ENCODE measurements around the gene NPAS1. TPM values are rescaled to one million over a fixed set of nuclear protein-coding genes. Genes with fewer than 3 reads are reported as not detected.

NPAS1 gene
- total RNA-seq, result 0.21 and 0.47 TPM in 2 replicates

GRCh38 chr19:47019431-47020041 lies at the start of gene NPAS1:
Gene NPAS1, plus strand, starts transcription at chr19:47019837. Its CDS starts 1,211 bp downstream, at chr19:47021048.
- peaks cover 7% of the 10 kb centered on the region for H3K4me1 Mint-ChIP-seq
- intact Hi-C loops (cut with micrococcal nuclease), result no loop called here
- H3K9me3 Mint-ChIP-seq, result no peaks in the 10 kb centered on the region
- DNase-seq, result peak; percentile 66
- no peaks in the 10 kb centered on the region for H3K36me3 Mint-ChIP-seq (ENCODE audit: low read depth)
- peaks cover 54% of the 10 kb centered on the region for H3K27me3 Mint-ChIP-seq
- no peak within 1 kb of the TSS for H3K27ac Mint-ChIP-seq
- H3K4me3 Mint-ChIP-seq, result peak within 1 kb of the TSS; percentile 48

GRCh38 chr19:46970815-46971214 lies 48.8 kb upstream of the NPAS1 start:
- Mint-ChIP-seq H3K4me1 (peaks cover 35% of the 10 kb centered on the region), H3K4me3 (no peak overlapping the region), H3K9me3 (no peaks in the 10 kb centered on the region), H3K27me3 (no peaks in the 10 kb centered on the region), H3K27ac (no peak overlapping the region), H3K36me3 (ENCODE audit: low read depth) (peaks cover 24% of the 10 kb centered on the region)
- no peak for DNase-seq
- intact Hi-C loops (cut with micrococcal nuclease), result no loop called here

- H3K9me3 Mint-ChIP-seq, result no peaks in the 10 kb centered on the region
- DNase-seq, result no peak
- no peak overlapping the region for H3K4me3 Mint-ChIP-seq
- no peak overlapping the region for H3K27ac Mint-ChIP-seq
- H3K27me3 Mint-ChIP-seq, result no peaks in the 10 kb centered on the region
- intact Hi-C loops (cut with micrococcal nuclease), result no loop called here
- peaks cover 31% of the 10 kb centered on the region for H3K4me1 Mint-ChIP-seq
- peaks cover 19% of the 10 kb centered on the region for H3K36me3 Mint-ChIP-seq (ENCODE audit: low read depth)
These were observed 47.3 kb upstream of the NPAS1 start for GRCh38 chr19:46972311-46972710.

- no peaks in the 10 kb centered on the region for H3K9me3 Mint-ChIP-seq
- intact Hi-C loops (cut with micrococcal nuclease), result no loop called here
- DNase-seq, result no peak
- H3K36me3 Mint-ChIP-seq (ENCODE audit: low read depth), result peaks cover 14% of the 10 kb centered on the region
- H3K27ac Mint-ChIP-seq, result no peak overlapping the region
- H3K4me3 Mint-ChIP-seq, result no peak overlapping the region
- H3K4me1 Mint-ChIP-seq, result peaks cover 17% of the 10 kb centered on the region
- no peaks in the 10 kb centered on the region for H3K27me3 Mint-ChIP-seq
These were observed 45.5 kb upstream of the NPAS1 start for GRCh38 chr19:46974181-46974580.

GRCh38 chr19:46975011-46975924 lies 44.4 kb upstream of the NPAS1 start:
- no peak overlapping the region for H3K27ac Mint-ChIP-seq
- peaks cover 4% of the 10 kb centered on the region for H3K36me3 Mint-ChIP-seq (ENCODE audit: low read depth)
- no peak overlapping the region for H3K4me3 Mint-ChIP-seq
- intact Hi-C loops (cut with micrococcal nuclease), result no loop called here
- no peaks in the 10 kb centered on the region for H3K9me3 Mint-ChIP-seq
- DNase-seq, result no peak
- peaks cover 7% of the 10 kb centered on the region for H3K4me1 Mint-ChIP-seq
- H3K27me3 Mint-ChIP-seq, result no peaks in the 10 kb centered on the region

- Mint-ChIP-seq H3K27ac (no peak overlapping the region), H3K9me3 (no peaks in the 10 kb centered on the region), H3K4me1 (peaks cover 11% of the 10 kb centered on the region), H3K36me3 (ENCODE audit: low read depth) (peaks cover 2% of the 10 kb centered on the region), H3K27me3 (no peaks in the 10 kb centered on the region), H3K4me3 (no peak overlapping the region)
- intact Hi-C loops (cut with micrococcal nuclease), result no loop called here
- no peak for DNase-seq
These were observed 43.5 kb upstream of the NPAS1 start for GRCh38 chr19:46975925-46976782.

- H3K27ac Mint-ChIP-seq, result peak overlapping the region; percentile 44
- intact Hi-C loops (cut with micrococcal nuclease), result no loop called here
- H3K9me3 Mint-ChIP-seq, result no peaks in the 10 kb centered on the region
- H3K36me3 Mint-ChIP-seq (ENCODE audit: low read depth), result peaks cover 2% of the 10 kb centered on the region
- H3K4me1 Mint-ChIP-seq, result peaks cover 12% of the 10 kb centered on the region
- no peak for DNase-seq
- H3K27me3 Mint-ChIP-seq, result no peaks in the 10 kb centered on the region
- no peak overlapping the region for H3K4me3 Mint-ChIP-seq
These were observed 42.8 kb upstream of the NPAS1 start for GRCh38 chr19:46976845-46977320.

GRCh38 chr19:46977548-46977947 lies 42.1 kb upstream of the NPAS1 start:
- intact Hi-C loops (cut with micrococcal nuclease), result no loop called here
- Mint-ChIP-seq H3K36me3 (ENCODE audit: low read depth) (peaks cover 2% of the 10 kb centered on the region), H3K27me3 (no peaks in the 10 kb centered on the region), H3K9me3 (no peaks in the 10 kb centered on the region), H3K4me1 (peaks cover 12% of the 10 kb centered on the region), H3K27ac (no peak overlapping the region), H3K4me3 (no peak overlapping the region)
- DNase-seq, result no peak

GRCh38 chr19:46978171-46978869 lies 41.3 kb upstream of the NPAS1 start:
- H3K36me3 Mint-ChIP-seq (ENCODE audit: low read depth), result peaks cover 4% of the 10 kb centered on the region
- H3K27ac Mint-ChIP-seq, result peak overlapping the region; percentile 31
- H3K4me1 Mint-ChIP-seq, result peaks cover 12% of the 10 kb centered on the region
- no peaks in the 10 kb centered on the region for H3K27me3 Mint-ChIP-seq
- DNase-seq, result no peak
- no peak overlapping the region for H3K4me3 Mint-ChIP-seq
- no peaks in the 10 kb centered on the region for H3K9me3 Mint-ChIP-seq
- intact Hi-C loops (cut with micrococcal nuclease), result no loop called here

GRCh38 chr19:46979126-46980105 lies 40.2 kb upstream of the NPAS1 start:
- no peaks in the 10 kb centered on the region for H3K9me3 Mint-ChIP-seq
- no peak overlapping the region for H3K27ac Mint-ChIP-seq
- no peaks in the 10 kb centered on the region for H3K27me3 Mint-ChIP-seq
- intact Hi-C loops (cut with micrococcal nuclease), result no loop called here
- H3K4me3 Mint-ChIP-seq, result no peak overlapping the region
- no peak for DNase-seq
- peaks cover 15% of the 10 kb centered on the region for H3K4me1 Mint-ChIP-seq
- H3K36me3 Mint-ChIP-seq (ENCODE audit: low read depth), result peaks cover 4% of the 10 kb centered on the region

- DNase-seq, result no peak
- Mint-ChIP-seq H3K36me3 (ENCODE audit: low read depth) (peaks cover 4% of the 10 kb centered on the region), H3K4me1 (peaks cover 15% of the 10 kb centered on the region), H3K27me3 (no peaks in the 10 kb centered on the region), H3K27ac (peak overlapping the region; percentile 48), H3K4me3 (no peak overlapping the region), H3K9me3 (no peaks in the 10 kb centered on the region)
- intact Hi-C loops (cut with micrococcal nuclease), result no loop called here
These were observed 38.9 kb upstream of the NPAS1 start for GRCh38 chr19:46980761-46981160.

GRCh38 chr19:46981286-46981945 lies 38.2 kb upstream of the NPAS1 start:
- no peaks in the 10 kb centered on the region for H3K27me3 Mint-ChIP-seq
- no peak overlapping the region for H3K4me3 Mint-ChIP-seq
- DNase-seq, result no peak
- H3K27ac Mint-ChIP-seq, result peak overlapping the region; percentile 34
- peaks cover 4% of the 10 kb centered on the region for H3K36me3 Mint-ChIP-seq (ENCODE audit: low read depth)
- intact Hi-C loops (cut with micrococcal nuclease), result no loop called here
- H3K4me1 Mint-ChIP-seq, result peaks cover 15% of the 10 kb centered on the region
- H3K9me3 Mint-ChIP-seq, result no peaks in the 10 kb centered on the region
